HCT116 (cell line): ENCODE data around the gene HOXC13. TPM values are rescaled to one million over a fixed set of nuclear protein-coding genes. Genes with fewer than 3 reads are reported as not detected.

ENCODE experiments used
- ATAC-seq: fragments of 200-7000 bp; cut with Tn5 transposase; 2 replicates; pipeline ENCODE4 v1.9.1; 2020; ENCODE audit warnings: mild to moderate bottlenecking, moderate library complexity
- BruUV-seq: library from RNA; stranded (reverse); fragments of 400-500 nt; replicated peaks from 2 replicates; lab custom pipeline; 2021; lab: Mats Ljungman, UMichigan
- CTCF ChIA-PET: fragments of 300-600 bp; sonication (Branson Sonifier 250); formaldehyde crosslinking; loops from one replicate; lab custom pipeline; 2021; ENCODE audit warnings: antibody characterized with exemption; lab: Charles Lee
- POLR2A ChIA-PET: fragments of 300-600, 350-600 bp; sonication (Branson Sonifier 250); formaldehyde crosslinking; loops from one replicate; lab custom pipeline; 2021; ENCODE audit warnings: antibody characterized with exemption; lab: Charles Lee
- RAD21 ChIA-PET, 2 experiments: fragments of 300-600 bp; sonication (Branson Sonifier 250); formaldehyde crosslinking; loops; one replicate each; lab custom pipeline; 2023; ENCODE audit warnings: low total read pairs in 2 of 2; ENCODE audit not compliant: uncharacterized antibody in 2 of 2, unreplicated experiment in 2 of 2, low non-redundant PET in 1 of 2; lab: Charles Lee
- DNase-seq: peaks from one replicate; pipeline ENCODE4 v3.0.0-alpha.2; 2010; ENCODE audit warnings: low read depth, low spot score
- H2AFZ ChIP-seq: fragments of 200-600 bp; shearing (Covaris generic), sonication (generic); 2 replicates; pipeline ENCODE4 v1.6.1; 2017; ENCODE audit warnings: low read depth, mixed run types, mixed read lengths, antibody characterized with exemption, low read length; ENCODE audit not compliant: poor library complexity, severe bottlenecking
- H3K27ac ChIP-seq: 2 replicates; pipeline ENCODE4 v1.5.1; 2012; ENCODE audit warnings: low read depth, low read length
- H3K27me3 ChIP-seq: fragments of 200-600 bp; sonication (generic); 2 replicates; pipeline ENCODE4 v1.6.1; 2016; ENCODE audit warnings: mixed run types, low read length, mixed read lengths; ENCODE audit not compliant: insufficient read depth
- H3K36me3 ChIP-seq, 2 experiments: fragments of 200-500 bp in 1 of 2; fragments of 200-600 bp in 1 of 2; sonication (Bioruptor generic) in 1 of 2; sonication (generic) in 1 of 2; 2 replicates each; pipeline versions ENCODE4 v1.5.1 to v1.6.1; 2014 to 2016; ENCODE audit warnings: low read length in 2 of 2, inconsistent platforms in 1 of 2, mixed read lengths in 1 of 2, mixed run types in 1 of 2; ENCODE audit not compliant: insufficient read depth in 2 of 2, control insufficient read depth in 1 of 2
- H3K4me1 ChIP-seq, 2 experiments: fragments of 200-600 bp in 1 of 2; sonication (generic) in 1 of 2; 2 replicates each; pipeline versions ENCODE4 v1.5.1 to v1.6.1; 2012 to 2017; ENCODE audit warnings: low read length in 2 of 2, inconsistent platforms in 1 of 2, mild to moderate bottlenecking in 1 of 2, mixed read lengths in 1 of 2, mixed run types in 1 of 2, moderate library complexity in 1 of 2; ENCODE audit not compliant: insufficient read depth in 2 of 2, control insufficient read depth in 1 of 2
- H3K4me2 ChIP-seq: fragments of 200-600 bp; sonication (generic); 2 replicates; pipeline ENCODE4 v1.6.1; 2017; ENCODE audit warnings: mixed run types, low read length, mixed read lengths
- H3K4me3 ChIP-seq, 2 experiments: fragments of 200-600 bp in 1 of 2; sonication (generic) in 1 of 2; replicated peaks in 1 of 2; 2 replicates each; pipeline ENCODE4 v1.5.1; 2011 to 2016; ENCODE audit warnings: low read length in 2 of 2, control low read depth in 1 of 2, low read depth in 1 of 2, mild to moderate bottlenecking in 1 of 2, mixed read lengths in 1 of 2, mixed run types in 1 of 2
- H3K79me2 ChIP-seq: fragments of 200-600 bp; sonication (generic); 2 replicates; pipeline ENCODE4 v1.6.1; 2017; ENCODE audit warnings: mild to moderate bottlenecking, mixed run types, low read length, moderate library complexity, mixed read lengths; ENCODE audit not compliant: insufficient read depth
- H3K9ac ChIP-seq: fragments of 200-600 bp; sonication (generic); 2 replicates; pipeline ENCODE4 v1.6.1; 2016; ENCODE audit warnings: low read length, mixed read lengths
- H3K9me2 ChIP-seq: fragments of 200-600 bp; sonication (generic), shearing (Covaris generic); 2 replicates; pipeline ENCODE4 v1.6.1; 2017; ENCODE audit warnings: mixed run types, mild to moderate bottlenecking, moderate library complexity; ENCODE audit not compliant: insufficient read depth
- H3K9me3 ChIP-seq, 2 experiments: fragments of 200-500 bp in 1 of 2; fragments of 200-600 bp in 1 of 2; sonication (Bioruptor generic) in 1 of 2; sonication (generic) in 1 of 2; 2 replicates each; pipeline ENCODE4 v1.6.1; 2014 to 2017; ENCODE audit warnings: low read length in 2 of 2, mixed read lengths in 2 of 2, inconsistent platforms in 1 of 2, low read depth in 1 of 2, mild to moderate bottlenecking in 1 of 2, mixed run types in 1 of 2, moderate library complexity in 1 of 2; ENCODE audit not compliant: control insufficient read depth in 1 of 2, insufficient read depth in 1 of 2
- H4K20me1 ChIP-seq: fragments of 200-600 bp; sonication (generic), shearing (Covaris generic); 2 replicates; pipeline ENCODE4 v1.6.1; 2017; ENCODE audit warnings: mixed run types, mild to moderate bottlenecking, moderate library complexity; ENCODE audit not compliant: insufficient read depth
- ATF3 ChIP-seq: IDR thresholded peaks from 2 replicates; pipeline ENCODE4 v1.6.1; 2012
- CBX3 ChIP-seq: IDR thresholded peaks from 2 replicates; pipeline ENCODE4 v1.6.1; 2012; ENCODE audit warnings: low read depth
- CEBPB ChIP-seq: IDR thresholded peaks from 2 replicates; pipeline ENCODE4 v1.6.1; 2012; ENCODE audit warnings: low read depth
- CTCF ChIP-seq, 3 experiments: fragments of 200-600 bp in 1 of 3; sonication (generic) in 1 of 3; IDR thresholded peaks in 2 of 3; conservative IDR thresholded peaks in 1 of 3; 2 replicates each; pipeline ENCODE4 v1.5.1; 2012 to 2017; ENCODE audit warnings: low read depth in 2 of 3, low read length in 2 of 3, antibody characterized with exemption in 1 of 3, borderline replicate concordance in 1 of 3, control low read depth in 1 of 3, mild to moderate bottlenecking in 1 of 3, mixed read lengths in 1 of 3, mixed run types in 1 of 3, moderate library complexity in 1 of 3; ENCODE audit not compliant: insufficient read depth in 1 of 3
- EGR1 ChIP-seq: IDR thresholded peaks from 2 replicates; pipeline ENCODE4 v1.6.1; 2012; ENCODE audit warnings: low read depth
- EZH2phosphoT487 ChIP-seq: fragments of 200-600 bp; IDR thresholded peaks from 2 replicates; pipeline ENCODE4 v1.6.1; 2018; ENCODE audit warnings: antibody characterized with exemption, borderline replicate concordance
- JUND ChIP-seq: IDR thresholded peaks from 2 replicates; pipeline ENCODE4 v1.6.1; 2012
- MAX ChIP-seq: IDR thresholded peaks from 2 replicates; pipeline ENCODE4 v1.6.1; 2012
- POLR2AphosphoS5 ChIP-seq: IDR thresholded peaks from 2 replicates; pipeline ENCODE4 v1.6.1; 2011; ENCODE audit warnings: mild to moderate bottlenecking, low read depth, low read length, moderate library complexity
- RAD21 ChIP-seq: IDR thresholded peaks from 2 replicates; pipeline ENCODE4 v1.6.1; 2012; ENCODE audit warnings: low read depth, mild to moderate bottlenecking
- SIN3A ChIP-seq: IDR thresholded peaks from 2 replicates; pipeline ENCODE4 v1.6.1; 2012; ENCODE audit warnings: low read depth
- SP1 ChIP-seq: IDR thresholded peaks from 2 replicates; pipeline ENCODE4 v1.6.1; 2012; ENCODE audit warnings: low read depth
- SRF ChIP-seq: IDR thresholded peaks from 2 replicates; pipeline ENCODE4 v1.6.1; 2012; ENCODE audit warnings: low read depth
- YY1 ChIP-seq: IDR thresholded peaks from 2 replicates; pipeline ENCODE4 v1.6.1; 2011; ENCODE audit warnings: low read length, low read depth, moderate library complexity, mild to moderate bottlenecking; ENCODE audit not compliant: insufficient replicate concordance; ENCODE audit errors: extremely low read depth
- ZBTB33 ChIP-seq: IDR thresholded peaks from 2 replicates; pipeline ENCODE4 v1.6.1; 2011; ENCODE audit warnings: mild to moderate bottlenecking, low read length, moderate library complexity; ENCODE audit not compliant: insufficient replicate concordance; ENCODE audit errors: extremely low read depth
- ZFX ChIP-seq: fragments of 450-650 bp; IDR thresholded peaks from 2 replicates; pipeline ENCODE4 v1.6.1; 2017
- ZNF274 ChIP-seq: fragments of 200-500 bp; sonication (Bioruptor generic); IDR thresholded peaks from 2 replicates; pipeline ENCODE4 v1.6.1; 2014; ENCODE audit warnings: mild to moderate bottlenecking, low read depth, low read length, inconsistent platforms
- intact Hi-C: fragments of 100-400 bp; cut with micrococcal nuclease; formaldehyde crosslinking; loops from 2 replicates; pipeline ENCODE4 v1.10.0; 2022
- total RNA-seq: library from RNA; stranded (reverse); gene quantifications from one replicate; pipeline ENCODE4 v1.2.1, GENCODE V29; 2021; ENCODE audit not compliant: unreplicated experiment

HOXC13 gene
- total RNA-seq, 1 experiment from 2014 or later: 3.8 TPM

- Histone ChIP-seq H3K79me2 (no peaks in the 10 kb centered on the region), H4K20me1 (no peaks in the 10 kb centered on the region), H3K4me3 (no peak overlapping the region), H3K27ac (no peak overlapping the region), H3K4me2 (no peak overlapping the region), H3K36me3 (no peaks in the 10 kb centered on the region), H2AFZ (no peak overlapping the region), H3K9me3 (no peaks in the 10 kb centered on the region), H3K9ac (no peak overlapping the region), H3K9me2 (no peaks in the 10 kb centered on the region), H3K4me1 (no peaks in the 10 kb centered on the region), H3K27me3 (peaks cover 46% of the 10 kb centered on the region)
- DNase-seq: no peak
- intact Hi-C loops: no loop called here
- BruUV-seq: no TSS peak
- ChIA-PET CTCF (no interaction called here), RAD21 (no interaction called here), POLR2A (no interaction called here)
- ATAC-seq: no peak
- TF ChIP-seq EZH2phosphoT487: no peak
- TF ChIP-seq YY1: no peak
- no peak for TF ChIP-seq CEBPB
- TF ChIP-seq ZNF274: no peak
- TF ChIP-seq MAX: no peak
- TF ChIP-seq ZFX: no peak
- no peak for TF ChIP-seq SP1
- TF ChIP-seq SRF: no peak
- no peak for TF ChIP-seq EGR1
- TF ChIP-seq SIN3A: no peak
- TF ChIP-seq CBX3: no peak
- no peak for TF ChIP-seq JUND
- TF ChIP-seq CTCF (IDR thresholded peaks at IDR 0.05 in 2 of 3, conservative IDR thresholded peaks at IDR 0.05 in 1 of 3; ENCODE audit: borderline replicate concordance in 1 of 3, insufficient read depth in 1 of 3, low read depth in 2 of 3, low read length in 2 of 3): no peak
- TF ChIP-seq ATF3: no peak
- TF ChIP-seq ZBTB33: no peak
- TF ChIP-seq RAD21: no peak
- TF ChIP-seq POLR2AphosphoS5: no peak
Observed at GRCh38 chr12:53929527-53929926, 9.1 kb upstream of the HOXC13 start.
